Neural cell (in vitro differentiated cells): ENCODE results near the gene USP25.

ENCODE experiments used
- RAD21 ChIP-seq: fragments of 450-650 bp; conservative IDR thresholded peaks from 2 replicates; pipeline ENCODE4 v1.6.1; 2014; ENCODE audit warnings: antibody characterized with exemption, mild to moderate bottlenecking, moderate library complexity
- REST ChIP-seq: IDR thresholded peaks from 2 replicates; pipeline ENCODE4 v1.6.1; 2012; ENCODE audit warnings: borderline replicate concordance
- SMC3 ChIP-seq: fragments of 450-650 bp; conservative IDR thresholded peaks from 2 replicates; pipeline ENCODE4 v1.6.1; 2014; ENCODE audit warnings: antibody characterized with exemption, mild to moderate bottlenecking, moderate library complexity; ENCODE audit not compliant: poor library complexity
- TF ChIP-seq, protein P1 (sequence below): fragments of 450-650 bp; IDR thresholded peaks from 2 replicates; pipeline ENCODE4 v1.5.1; 2014; ENCODE audit warnings: antibody characterized with exemption, mild to moderate bottlenecking, moderate library complexity; ENCODE audit not compliant: poor library complexity, severe bottlenecking

- TF ChIP-seq RAD21 (no peak), SMC3 (no peak), REST (no peak)
- TF ChIP-seq, protein P1, sequence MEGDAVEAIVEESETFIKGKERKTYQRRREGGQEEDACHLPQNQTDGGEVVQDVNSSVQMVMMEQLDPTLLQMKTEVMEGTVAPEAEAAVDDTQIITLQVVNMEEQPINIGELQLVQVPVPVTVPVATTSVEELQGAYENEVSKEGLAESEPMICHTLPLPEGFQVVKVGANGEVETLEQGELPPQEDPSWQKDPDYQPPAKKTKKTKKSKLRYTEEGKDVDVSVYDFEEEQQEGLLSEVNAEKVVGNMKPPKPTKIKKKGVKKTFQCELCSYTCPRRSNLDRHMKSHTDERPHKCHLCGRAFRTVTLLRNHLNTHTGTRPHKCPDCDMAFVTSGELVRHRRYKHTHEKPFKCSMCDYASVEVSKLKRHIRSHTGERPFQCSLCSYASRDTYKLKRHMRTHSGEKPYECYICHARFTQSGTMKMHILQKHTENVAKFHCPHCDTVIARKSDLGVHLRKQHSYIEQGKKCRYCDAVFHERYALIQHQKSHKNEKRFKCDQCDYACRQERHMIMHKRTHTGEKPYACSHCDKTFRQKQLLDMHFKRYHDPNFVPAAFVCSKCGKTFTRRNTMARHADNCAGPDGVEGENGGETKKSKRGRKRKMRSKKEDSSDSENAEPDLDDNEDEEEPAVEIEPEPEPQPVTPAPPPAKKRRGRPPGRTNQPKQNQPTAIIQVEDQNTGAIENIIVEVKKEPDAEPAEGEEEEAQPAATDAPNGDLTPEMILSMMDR: peak; percentile 22
These were observed at the start of gene USP25 for GRCh38 chr21:15729674-15730483.
